Gastrocnemius medialis (tissue), 4 donors: Measurements from ENCODE around the gene IFITM5.

Experiments
- CTCF ChIP-seq, 5 experiments: fragments of 450-650 bp in 3 of 5; fragments of 200-600 bp in 2 of 5; sonication (generic) in 2 of 5; IDR thresholded peaks in 4 of 5; conservative IDR thresholded peaks in 1 of 5; 1 replicate in 4 of 5; 2 replicates in 1 of 5; pipeline ENCODE4 v1.5.1; 2016 to 2019; ENCODE audit warnings: antibody characterized with exemption in 5 of 5, mild to moderate bottlenecking in 3 of 5, moderate library complexity in 3 of 5
- POLR2A ChIP-seq, 2 donors: fragments of 450-650 bp; IDR thresholded peaks; one replicate each; pipeline ENCODE4 v1.6.1; 2017; ENCODE audit warnings: antibody characterized with exemption in 2 of 2, mild to moderate bottlenecking in 2 of 2, moderate library complexity in 2 of 2

GRCh38 chr11:295351-296170 lies 3.8 kb downstream of the IFITM5 start:
- TF ChIP-seq CTCF (IDR thresholded peaks at IDR 0.05 in 4 of 5, conservative IDR thresholded peaks at IDR 0.05 in 1 of 5), result no peak
- no peak for TF ChIP-seq POLR2A (IDR thresholded peaks at IDR 0.05)
